Measurements from ENCODE around the gene MYO1E.
"Not testable (repeated sequence)": the region's sequence is repeated elsewhere in the genome, so short reads cannot be mapped to it uniquely, and the experiment has no call there.

MYO1E gene

GRCh38 chr15:59387196-59387878, 14.7 kb upstream of the MYO1E start:
- not testable (repeated sequence) for DNase-seq

DNA sequence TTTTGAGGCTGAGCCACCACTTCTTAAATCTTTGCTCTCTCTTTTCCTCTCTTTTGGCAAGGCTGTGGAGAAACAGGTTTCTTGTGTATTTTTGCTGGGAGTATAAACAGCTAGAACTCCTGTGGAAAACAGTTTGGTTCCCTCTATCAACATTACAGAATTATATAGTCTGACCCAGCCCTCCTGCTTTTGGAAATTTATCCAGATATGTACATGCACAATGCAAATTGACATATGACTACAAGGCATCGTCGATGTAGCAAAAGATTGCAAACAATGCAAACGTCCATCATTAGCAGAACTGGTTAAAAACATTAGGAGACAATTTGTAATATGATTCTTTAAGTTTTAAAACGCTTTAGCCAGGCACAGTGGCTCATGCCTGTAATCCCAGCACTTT, 12.5 kb upstream of the MYO1E start:
- no peak for DNase-seq

DNA sequence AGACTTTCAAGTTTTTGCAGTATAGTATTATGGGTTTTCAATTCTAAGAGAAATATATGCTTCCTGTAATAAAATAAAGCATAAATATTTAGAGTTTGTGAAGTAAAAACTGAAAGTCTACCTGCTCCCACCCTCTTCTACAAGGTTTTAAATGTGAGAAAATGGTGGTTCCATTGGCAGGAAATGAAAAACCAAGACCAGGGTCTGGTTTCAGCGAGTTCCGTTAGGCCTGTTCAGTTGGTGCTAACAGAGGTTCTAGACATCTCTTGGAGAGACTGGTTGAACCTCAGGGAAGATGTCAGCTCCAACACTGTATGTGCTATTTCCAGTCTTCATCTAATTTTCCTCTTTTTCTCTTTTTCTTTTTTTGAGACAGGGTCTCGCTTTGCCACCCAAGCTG, 11.8 kb upstream of the MYO1E start:
- no peak for DNase-seq

DNA sequence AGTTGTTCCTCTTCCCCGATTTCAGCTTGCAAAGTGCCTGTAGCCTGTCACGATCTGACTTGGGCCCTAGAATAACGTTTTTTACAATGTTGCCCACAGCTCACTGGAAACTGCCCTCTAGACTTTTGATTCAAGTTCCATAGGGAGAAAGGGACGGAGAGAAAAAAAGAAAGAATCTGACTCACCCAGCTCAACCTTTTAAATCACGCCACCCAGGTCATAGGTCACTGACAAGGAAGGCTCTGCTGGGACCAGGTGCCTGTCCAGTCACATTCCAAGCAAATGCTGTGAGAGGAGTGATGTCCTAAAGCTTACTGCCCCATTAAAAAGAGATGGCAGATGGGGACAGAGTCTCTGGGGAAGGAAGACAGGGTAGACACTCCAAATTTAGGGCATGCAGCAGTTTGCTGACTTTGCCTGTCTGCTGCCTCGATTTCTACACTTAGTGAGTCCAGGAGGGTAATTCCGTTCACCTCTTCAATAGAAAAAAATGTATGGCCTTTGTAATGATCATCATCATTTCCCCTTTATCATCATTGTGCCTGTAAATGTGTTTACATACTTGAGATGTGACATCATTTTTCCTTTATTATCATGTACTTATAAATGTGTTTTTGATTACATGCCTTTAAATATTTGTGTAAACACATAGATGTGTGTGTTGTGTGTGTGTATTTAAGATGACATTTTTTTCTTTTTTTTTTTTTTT, 8.4 kb upstream of the MYO1E start:
- DNase-seq: no peak

- DNase-seq: no peak
Observed at GRCh38 chr15:59379531-59379930, 6.9 kb upstream of the MYO1E start.

GRCh38 chr15:59378855-59379254, 6.2 kb upstream of the MYO1E start:
- no peak for DNase-seq

- DNase-seq: no peak
Observed at GRCh38 chr15:59377924-59378323, 5.3 kb upstream of the MYO1E start.

GRCh38 chr15:59376733-59377132, 4.1 kb upstream of the MYO1E start:
- DNase-seq: no peak

- DNase-seq: no peak
Observed at GRCh38 chr15:59373215-59373614, 544 bp upstream of the MYO1E start.

GRCh38 chr15:59371458-59372351, 966 bp downstream of the MYO1E start:
- DNase-seq: peak in 1 of 2 experiments; percentile 3

GRCh38 chr15:59369597-59369996, 3.1 kb downstream of the MYO1E start:
- DNase-seq: no peak

DNA sequence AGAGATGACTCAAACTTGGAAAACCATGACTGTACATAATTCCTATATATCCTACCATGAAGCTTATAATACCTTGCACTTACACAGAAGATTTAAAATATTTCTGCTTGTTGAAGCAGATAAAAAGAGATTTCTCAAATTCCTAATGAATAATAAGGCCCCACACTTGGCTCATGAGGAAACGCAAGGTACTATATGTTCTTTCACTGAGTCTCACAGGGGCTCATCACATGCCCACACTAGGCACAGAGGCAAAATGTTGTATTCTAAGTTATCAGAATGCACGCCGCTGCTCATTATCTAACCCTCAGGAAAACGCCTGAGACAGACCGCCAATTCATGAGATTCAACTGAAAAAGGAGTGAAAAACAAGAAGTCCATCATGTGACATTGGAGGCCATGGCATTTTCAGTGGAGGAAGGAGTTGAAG, 5.6 kb downstream of the MYO1E start:
- DNase-seq: no peak

- DNase-seq: no peak
Observed at GRCh38 chr15:59366333-59367021, 6.2 kb downstream of the MYO1E start.

DNA sequence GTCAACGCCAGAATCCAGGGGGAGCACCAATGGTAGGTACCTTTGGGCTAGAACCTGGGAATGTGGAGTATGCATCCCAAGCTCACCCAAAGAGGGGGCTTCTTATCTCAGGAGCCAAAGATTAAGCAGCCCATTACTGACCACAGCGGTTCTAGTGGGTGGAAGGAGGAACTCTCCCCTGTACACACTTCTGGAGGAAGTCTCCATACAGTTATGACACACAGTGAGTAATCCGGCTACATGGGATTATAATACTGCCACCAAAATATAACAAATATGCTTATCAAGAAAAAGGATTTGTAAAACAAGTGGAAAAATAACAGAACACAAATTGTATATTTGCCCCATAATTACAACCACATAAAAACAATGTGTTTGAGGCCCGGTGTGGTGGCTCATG, 8.4 kb downstream of the MYO1E start:
- no peak for DNase-seq

- no peak for DNase-seq
Observed at GRCh38 chr15:59362331-59362730, 10.3 kb downstream of the MYO1E start.

DNA sequence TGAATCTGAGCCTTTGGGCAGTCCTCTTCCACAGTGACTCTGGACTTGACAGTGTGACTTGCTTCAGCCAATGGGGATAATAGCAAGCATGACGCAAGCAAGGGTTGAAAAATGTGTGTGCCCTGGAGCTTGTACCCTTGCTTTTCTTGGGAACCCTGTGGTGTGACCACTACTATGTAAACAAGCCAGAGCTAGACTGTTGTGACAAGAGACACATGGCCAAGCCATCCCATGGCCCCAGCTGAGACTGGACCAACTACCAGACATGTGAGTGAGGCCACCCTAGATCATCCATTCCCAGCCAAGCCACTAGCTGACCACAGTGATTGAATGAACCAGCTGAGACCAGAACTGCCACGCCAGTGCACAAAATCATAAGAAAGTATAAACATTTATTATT, 11.8 kb downstream of the MYO1E start:
- DNase-seq: no peak

- DNase-seq: no peak
Observed at GRCh38 chr15:59360305-59360704, 12.4 kb downstream of the MYO1E start.

GRCh38 chr15:59355730-59356129, 16.9 kb downstream of the MYO1E start:
- DNase-seq: no peak

GRCh38 chr15:59354417-59355031, 18.1 kb downstream of the MYO1E start:
- DNase-seq: no peak

DNA sequence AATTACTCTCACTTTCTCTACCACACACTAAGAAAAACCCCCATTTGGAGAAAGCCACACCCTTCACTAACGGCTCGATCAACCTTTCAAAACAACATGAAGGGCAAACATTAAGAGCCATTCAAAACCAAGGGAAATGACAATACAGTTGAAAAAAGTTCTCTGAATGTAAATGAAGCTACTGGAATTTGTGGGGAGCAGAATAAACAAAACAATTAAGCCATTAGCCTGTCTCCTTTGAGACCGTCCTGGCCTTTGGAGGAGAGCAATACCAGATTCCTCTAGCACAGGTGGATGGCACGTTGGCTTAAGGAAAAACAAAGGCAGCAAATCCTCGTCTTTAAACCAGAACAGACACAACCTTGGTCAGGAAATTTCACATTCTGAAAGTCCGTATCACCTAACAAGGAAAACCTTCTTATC, 18.7 kb downstream of the MYO1E start:
- DNase-seq: no peak

DNA sequence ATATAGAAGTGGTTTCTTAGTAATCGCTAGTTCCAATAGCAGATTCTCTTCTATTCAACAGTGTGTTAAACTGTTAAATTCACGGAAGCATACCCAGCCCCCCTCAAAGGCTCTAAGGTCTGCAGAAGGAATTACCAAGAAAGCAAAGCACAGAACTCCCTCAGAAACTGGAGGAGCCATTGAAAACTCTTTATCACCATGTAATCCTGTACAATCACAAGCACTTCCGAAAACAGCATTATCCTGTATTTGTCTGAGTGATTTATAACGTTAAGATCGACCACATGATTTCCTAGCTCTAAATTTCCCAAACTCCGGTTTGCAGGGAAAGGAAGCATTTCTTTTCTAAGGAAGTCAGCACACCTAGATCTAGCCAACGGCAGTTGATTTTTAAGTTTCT, 20.0 kb downstream of the MYO1E start:
- no peak for DNase-seq

- DNase-seq: no peak
Observed at GRCh38 chr15:59352189-59352588, 20.5 kb downstream of the MYO1E start.

GRCh38 chr15:59350421-59350732, 22.3 kb downstream of the MYO1E start:
- no peak for DNase-seq
